GM18867 (cell line): Measurements from ENCODE around the gene CLDN12.

Source experiments
- ATAC-seq: cut with Tn5 transposase; IDR thresholded peaks from one replicate; pipeline ENCODE4 v1.9.1; 2021; ENCODE audit warnings: mild to moderate bottlenecking, moderate library complexity; ENCODE audit not compliant: unreplicated experiment

CLDN12 gene

DNA sequence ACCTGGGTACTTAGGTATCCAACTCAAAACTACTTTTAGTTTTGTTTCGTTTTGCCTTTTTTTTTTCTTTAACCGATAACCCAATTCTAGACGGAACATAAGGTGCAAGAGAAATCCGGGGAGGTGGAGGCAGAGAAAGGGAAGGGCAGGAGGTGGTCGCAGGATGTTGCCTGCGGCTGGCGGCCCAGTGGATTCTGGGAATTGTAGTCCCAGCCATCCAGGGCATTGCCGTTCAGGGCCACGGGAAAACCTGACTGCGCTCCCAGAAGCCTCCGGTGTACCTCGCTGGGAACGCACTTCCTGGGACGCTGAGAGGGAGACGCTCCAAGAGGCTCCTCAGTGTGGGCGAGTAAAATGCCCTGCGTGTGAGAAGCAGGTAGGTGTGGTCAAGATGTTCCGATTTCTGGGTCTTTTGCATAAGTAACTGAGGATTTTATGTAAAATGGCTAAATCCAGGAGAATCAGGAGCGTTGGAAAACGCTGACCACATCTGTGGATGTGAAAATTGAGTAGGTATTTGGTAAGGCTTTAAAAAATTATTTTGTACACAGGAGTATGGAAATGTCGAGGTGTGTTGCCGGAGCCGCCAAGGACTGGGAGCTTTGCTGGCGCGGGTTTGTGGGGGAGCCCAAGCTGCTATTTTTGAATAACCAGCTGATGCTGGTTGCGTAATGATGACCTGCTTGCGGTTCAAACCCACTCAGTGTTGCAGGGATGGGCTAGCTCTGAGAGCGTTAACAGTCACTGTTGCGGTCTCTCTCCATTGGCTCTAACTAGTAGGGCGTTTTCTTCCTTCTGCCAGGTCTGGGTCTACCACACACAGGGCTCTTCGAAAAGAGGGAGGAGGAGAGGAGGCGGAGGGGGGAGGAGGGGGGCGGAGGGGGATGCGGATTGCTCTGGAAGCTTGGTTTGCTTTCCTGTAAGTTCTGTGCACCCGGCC lies at the start of gene CLDN12:
Gene CLDN12 (plus strand): TSS at position 288 of the 940 bp plus-strand sequence. CDS start 9,216 bp downstream, outside the sequence.
- ATAC-seq, result peak; percentile 97

DNA sequence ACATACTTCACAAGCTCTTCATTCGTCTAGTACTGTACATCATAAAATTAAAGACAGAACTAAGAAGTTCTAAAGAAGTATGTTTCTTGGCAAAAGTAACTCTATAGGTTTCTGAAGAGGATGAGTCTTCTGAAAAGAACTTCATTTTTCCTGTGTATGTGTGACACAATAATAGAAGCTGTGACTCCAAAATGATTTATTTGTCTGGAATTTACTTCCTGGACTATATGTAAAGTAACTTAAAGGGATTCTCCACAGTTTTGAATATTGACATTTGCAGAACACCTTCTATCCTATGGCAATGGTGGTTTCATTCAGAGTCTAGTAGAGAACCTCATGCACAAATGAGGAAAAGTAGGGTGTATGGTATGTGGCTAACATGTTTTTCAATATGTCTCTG lies 19.8 kb upstream of the CLDN12 start:
- no peak for ATAC-seq

DNA sequence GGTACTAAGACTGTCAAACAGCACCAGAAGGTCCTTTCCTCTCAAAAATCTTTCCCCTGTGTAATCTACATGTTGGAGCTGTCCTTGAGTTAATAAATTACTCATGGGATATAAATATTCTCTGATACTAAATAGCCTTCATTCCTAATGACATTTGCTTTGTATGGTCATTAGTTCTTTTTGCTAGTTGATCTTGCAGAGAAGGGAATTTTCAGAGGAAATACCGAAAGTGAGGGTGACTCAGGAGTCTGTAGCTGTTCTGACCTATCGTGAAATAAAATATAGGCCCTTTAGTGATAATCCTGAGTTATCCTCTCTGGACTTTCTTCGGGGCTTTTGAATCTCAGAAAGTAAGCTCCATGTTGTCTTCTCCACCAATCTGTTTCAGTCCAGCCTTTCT lies 19.4 kb upstream of the CLDN12 start:
- no peak for ATAC-seq

DNA sequence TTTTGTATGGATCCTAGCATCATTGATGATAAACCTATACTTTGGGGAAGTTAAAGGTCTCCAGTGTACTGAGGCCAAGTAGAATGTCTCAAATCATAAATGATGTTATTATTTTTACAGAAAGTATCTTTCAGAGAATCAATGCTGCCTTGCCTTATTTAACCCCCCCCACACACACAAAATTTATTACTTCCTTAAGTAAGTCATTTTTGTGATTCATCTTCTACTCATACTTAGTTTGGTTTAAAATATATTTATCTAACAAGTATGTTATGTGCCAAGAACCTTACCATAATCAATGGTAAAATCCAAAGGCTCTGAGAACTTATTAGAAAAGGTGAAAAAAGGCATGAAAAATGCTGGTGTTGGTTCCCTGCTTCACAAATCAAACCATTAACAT lies 18.8 kb upstream of the CLDN12 start:
- ATAC-seq, result no peak

- no peak for ATAC-seq
These were observed 15.6 kb upstream of the CLDN12 start for GRCh38 chr7:90387470-90388240.

DNA sequence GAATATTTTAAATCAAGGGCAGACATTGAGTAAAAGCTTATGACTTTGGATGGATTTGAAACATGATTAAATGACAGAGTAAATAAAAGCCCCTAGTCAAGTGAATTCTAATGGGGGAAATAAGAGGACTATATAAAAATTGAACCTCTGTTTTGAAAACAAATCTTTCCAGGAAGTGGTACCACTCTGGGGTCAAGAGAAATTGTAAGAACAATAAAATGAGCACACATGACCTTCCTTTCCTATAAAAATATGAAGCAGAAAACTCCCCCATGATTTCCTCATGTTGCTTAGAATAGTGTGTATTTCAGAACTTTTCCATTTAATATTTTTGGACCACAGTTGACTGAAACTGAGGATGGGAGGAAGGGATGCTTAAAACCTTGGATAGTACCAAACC lies 12.3 kb upstream of the CLDN12 start:
- ATAC-seq, result no peak

DNA sequence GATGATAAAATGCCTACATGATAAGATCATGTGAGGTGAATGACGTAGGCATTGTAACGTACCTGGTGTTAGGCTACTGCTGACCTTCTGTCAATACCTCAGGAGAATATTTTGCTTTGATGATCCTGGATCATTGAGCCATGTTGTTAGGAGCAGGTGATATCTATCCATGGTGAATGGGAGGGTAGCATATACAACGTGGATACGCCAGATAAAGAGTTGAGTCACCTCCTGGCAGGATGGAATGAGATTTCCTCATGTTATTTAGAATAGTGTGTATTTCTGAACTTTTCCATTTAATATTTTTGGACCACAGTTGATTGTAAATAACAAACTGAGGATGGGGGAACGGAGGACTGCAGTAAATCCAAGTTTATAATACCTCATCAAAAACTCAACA lies 11.8 kb upstream of the CLDN12 start:
- ATAC-seq, result no peak

GRCh38 chr7:90396420-90396819 lies 6.8 kb upstream of the CLDN12 start:
- ATAC-seq, result no peak

GRCh38 chr7:90401989-90402388 lies 1.3 kb upstream of the CLDN12 start:
- ATAC-seq, result no peak

GRCh38 chr7:90402785-90403173 lies 482 bp upstream of the CLDN12 start:
- ATAC-seq, result no peak

- no peak for ATAC-seq
These were observed 1.5 kb downstream of the CLDN12 start for GRCh38 chr7:90404777-90405176.

- no peak for ATAC-seq
These were observed 4.2 kb downstream of the CLDN12 start for GRCh38 chr7:90407484-90407821.

DNA sequence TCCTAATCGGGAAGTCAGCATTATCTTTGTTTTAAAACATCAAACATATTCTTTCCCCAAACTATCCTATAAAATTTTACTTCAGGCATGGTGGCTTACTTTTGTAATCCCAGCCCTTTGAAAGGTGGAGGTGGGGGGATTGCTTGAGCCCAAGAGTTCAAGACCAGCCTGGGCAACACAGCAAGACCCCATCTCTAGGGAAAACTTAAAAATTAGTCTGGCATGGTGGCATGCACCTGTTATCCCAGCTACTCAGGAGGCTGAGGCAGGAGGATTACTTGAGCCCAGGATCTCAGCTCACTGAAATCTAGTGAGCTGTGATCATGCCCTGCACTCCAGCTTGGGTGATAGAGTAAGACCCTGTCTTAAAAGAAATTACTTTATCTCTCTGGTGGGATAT lies 4.9 kb downstream of the CLDN12 start:
- no peak for ATAC-seq

DNA sequence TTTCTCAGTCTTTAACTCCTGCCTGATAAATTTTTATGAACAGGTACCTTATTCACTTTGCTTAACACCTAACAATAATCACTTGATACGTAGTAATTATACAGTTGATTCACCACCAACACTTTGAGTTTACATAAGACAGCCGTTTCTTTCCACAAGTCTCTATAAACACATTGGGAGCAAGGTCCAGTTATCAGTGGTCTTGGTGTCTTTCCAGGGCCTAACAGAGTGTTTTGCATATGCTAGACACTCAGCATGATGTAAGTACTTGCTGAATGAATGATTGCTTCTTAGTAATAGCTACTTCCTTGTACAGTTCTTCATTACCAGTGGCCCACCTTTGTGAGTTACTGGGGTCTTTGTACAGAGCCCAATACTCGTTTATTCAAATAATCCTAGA lies 6.4 kb downstream of the CLDN12 start:
- ATAC-seq, result no peak

- ATAC-seq, result no peak
These were observed 8.2 kb downstream of the CLDN12 start for GRCh38 chr7:90411510-90411909.

DNA sequence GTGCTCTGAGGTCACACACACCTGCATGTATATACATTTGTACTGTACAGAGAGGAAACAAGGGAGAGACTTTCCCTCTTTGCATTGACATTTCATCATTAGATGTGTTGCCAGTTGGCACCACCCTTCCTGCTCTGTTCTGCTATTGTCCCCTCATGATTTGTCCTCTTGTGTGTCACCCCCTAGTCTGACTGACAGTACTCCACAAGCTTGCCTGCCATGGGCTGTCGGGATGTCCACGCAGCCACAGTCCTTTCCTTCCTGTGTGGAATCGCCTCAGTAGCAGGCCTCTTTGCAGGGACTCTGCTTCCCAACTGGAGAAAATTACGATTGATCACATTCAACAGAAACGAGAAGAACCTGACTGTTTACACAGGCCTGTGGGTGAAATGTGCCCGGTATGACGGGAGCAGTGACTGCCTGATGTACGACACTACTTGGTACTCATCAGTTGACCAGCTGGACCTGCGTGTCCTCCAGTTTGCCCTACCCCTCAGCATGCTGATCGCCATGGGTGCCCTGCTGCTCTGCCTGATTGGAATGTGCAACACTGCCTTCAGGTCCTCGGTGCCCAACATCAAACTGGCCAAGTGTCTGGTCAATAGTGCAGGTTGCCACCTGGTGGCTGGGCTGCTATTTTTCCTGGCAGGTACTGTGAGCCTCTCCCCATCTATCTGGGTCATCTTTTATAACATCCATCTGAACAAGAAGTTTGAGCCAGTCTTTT lies 9.4 kb downstream of the CLDN12 start:
- peak; percentile 67 for ATAC-seq

- peak; percentile 6 for ATAC-seq
These were observed 9.9 kb downstream of the CLDN12 start for GRCh38 chr7:90413185-90413528.

GRCh38 chr7:90421651-90422050 lies 18.4 kb downstream of the CLDN12 start:
- no peak for ATAC-seq

- ATAC-seq, result peak; percentile 99
These were observed 21.5 kb downstream of the CLDN12 start for GRCh38 chr7:90424720-90425119.

DNA sequence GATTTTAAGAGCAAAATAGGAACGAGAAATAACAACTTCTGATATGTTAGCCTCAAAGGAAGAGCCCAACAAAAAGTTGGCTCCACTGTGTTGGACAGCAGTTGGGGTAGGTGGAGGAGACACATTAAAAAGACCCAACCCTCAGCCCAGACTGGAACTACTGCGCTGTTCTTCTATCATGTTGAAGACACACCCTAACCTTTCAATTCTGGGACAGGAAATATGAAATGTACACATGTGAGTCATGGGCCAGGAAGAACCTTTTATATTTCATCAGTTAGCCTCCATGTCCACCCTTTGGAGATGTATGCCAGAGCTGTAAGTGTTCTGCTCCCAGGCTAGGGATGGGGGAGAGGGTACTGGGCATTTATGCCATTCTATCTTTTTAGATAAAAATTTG lies 22.1 kb downstream of the CLDN12 start:
- ATAC-seq, result no peak

GRCh38 chr7:90430614-90431460 lies 27.6 kb downstream of the CLDN12 start:
- no peak for ATAC-seq
